SJCRH30 (cell line): ENCODE measurements around the gene CAMK2D. TPM values are rescaled to one million over a fixed set of nuclear protein-coding genes. Genes with fewer than 3 reads are reported as not detected.

Experiments
- DNase-seq, 2 experiments: peaks; one replicate each; pipeline ENCODE4 v3.0.0-alpha.2; 2015 to 2020
- H3K27ac ChIP-seq: fragments of 250-450 bp; sonication (Bioruptor Pico); 2 replicates; pipeline ENCODE4 v1.5.1; 2020; ENCODE audit warnings: mild to moderate bottlenecking, moderate library complexity
- H3K27me3 ChIP-seq: fragments of 250-450 bp; sonication (Bioruptor Pico); 2 replicates; pipeline ENCODE4 v1.5.1; 2020; ENCODE audit warnings: mild to moderate bottlenecking, moderate library complexity
- H3K36me3 ChIP-seq: fragments of 250-450 bp; sonication (Bioruptor Pico); 2 replicates; pipeline ENCODE4 v1.5.1; 2020; ENCODE audit warnings: mild to moderate bottlenecking, moderate library complexity
- H3K4me1 ChIP-seq: fragments of 250-450 bp; sonication (Bioruptor Pico); 2 replicates; pipeline ENCODE4 v1.5.1; 2020; ENCODE audit warnings: mild to moderate bottlenecking, moderate library complexity
- H3K4me3 ChIP-seq: fragments of 250-450 bp; sonication (Bioruptor Pico); 2 replicates; pipeline ENCODE4 v1.5.1; 2020; ENCODE audit warnings: mild to moderate bottlenecking, moderate library complexity
- H3K9me3 ChIP-seq: fragments of 250-450 bp; sonication (Bioruptor Pico); replicated peaks from 2 replicates; pipeline ENCODE4 v1.5.1; 2020; ENCODE audit warnings: mild to moderate bottlenecking, moderate library complexity
- total RNA-seq: library from RNA; depleted of rRNA; stranded (reverse); fragments of >200 nt; shearing (Covaris generic); gene quantifications from 2 replicates; pipeline ENCODE4 v1.2.3, GENCODE V29; 2014

The CAMK2D gene
- total RNA-seq, 1 experiment from 2014 or later = 36.4 TPM

- H3K27ac ChIP-seq = no peak overlapping the region
- no peak overlapping the region for H3K4me3 ChIP-seq
- DNase-seq = no peak
- no peaks in the 10 kb centered on the region for H3K4me1 ChIP-seq
- no peaks in the 10 kb centered on the region for H3K9me3 ChIP-seq
- H3K36me3 ChIP-seq = no peaks in the 10 kb centered on the region
- no peaks in the 10 kb centered on the region for H3K27me3 ChIP-seq
These were observed 95.0 kb downstream of the CAMK2D start for GRCh38 chr4:113666386-113667114.

GRCh38 chr4:113665036-113665435, 96.5 kb downstream of the CAMK2D start:
- no peak overlapping the region for H3K4me3 ChIP-seq
- H3K27ac ChIP-seq = no peak overlapping the region
- no peaks in the 10 kb centered on the region for H3K36me3 ChIP-seq
- no peak for DNase-seq
- no peaks in the 10 kb centered on the region for H3K9me3 ChIP-seq
- no peaks in the 10 kb centered on the region for H3K4me1 ChIP-seq
- H3K27me3 ChIP-seq = no peaks in the 10 kb centered on the region

- H3K9me3 ChIP-seq = no peaks in the 10 kb centered on the region
- H3K36me3 ChIP-seq = no peaks in the 10 kb centered on the region
- H3K27me3 ChIP-seq = no peaks in the 10 kb centered on the region
- peaks cover 8% of the 10 kb centered on the region for H3K4me1 ChIP-seq
- no peak for DNase-seq
- no peak overlapping the region for H3K27ac ChIP-seq
- H3K4me3 ChIP-seq = no peak overlapping the region
These were observed 99.0 kb downstream of the CAMK2D start for GRCh38 chr4:113662581-113662980.

DNA sequence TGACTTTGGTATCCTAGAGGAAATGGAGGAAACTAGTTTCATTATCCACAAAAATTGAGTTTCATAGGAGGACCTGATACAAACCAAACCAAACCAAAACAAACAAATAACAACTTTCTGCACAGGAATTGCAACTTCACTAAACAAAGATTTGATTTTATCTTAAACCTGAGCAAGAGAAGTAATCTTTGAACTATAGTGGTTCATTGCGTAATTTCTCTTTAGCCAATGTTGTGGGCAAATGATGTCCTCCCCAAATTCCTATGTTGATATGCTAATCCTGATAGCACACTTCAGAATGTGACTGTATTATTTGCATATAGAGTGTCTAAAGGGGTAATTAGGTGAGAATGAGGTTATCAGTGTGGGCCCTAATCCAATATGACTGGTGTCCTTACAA, 102.4 kb downstream of the CAMK2D start:
- Histone ChIP-seq H3K27ac (no peak overlapping the region), H3K36me3 (no peaks in the 10 kb centered on the region), H3K4me1 (peaks cover 17% of the 10 kb centered on the region), H3K4me3 (no peak overlapping the region), H3K9me3 (no peaks in the 10 kb centered on the region), H3K27me3 (no peaks in the 10 kb centered on the region)
- DNase-seq = no peak

GRCh38 chr4:113657586-113658233, 103.8 kb downstream of the CAMK2D start:
- Histone ChIP-seq H3K4me1 (peaks cover 17% of the 10 kb centered on the region), H3K27me3 (no peaks in the 10 kb centered on the region), H3K4me3 (no peak overlapping the region), H3K9me3 (no peaks in the 10 kb centered on the region), H3K36me3 (no peaks in the 10 kb centered on the region), H3K27ac (no peak overlapping the region)
- DNase-seq = peak in 1 of 2 experiments; percentile 37

- Histone ChIP-seq H3K4me1 (peaks cover 17% of the 10 kb centered on the region), H3K36me3 (no peaks in the 10 kb centered on the region; the same call in 1 of the 2 replicates), H3K27ac (no peak overlapping the region), H3K4me3 (no peak overlapping the region), H3K9me3 (no peaks in the 10 kb centered on the region), H3K27me3 (no peaks in the 10 kb centered on the region)
- no peak for DNase-seq
These were observed 107.7 kb downstream of the CAMK2D start for GRCh38 chr4:113653871-113654270.

DNA sequence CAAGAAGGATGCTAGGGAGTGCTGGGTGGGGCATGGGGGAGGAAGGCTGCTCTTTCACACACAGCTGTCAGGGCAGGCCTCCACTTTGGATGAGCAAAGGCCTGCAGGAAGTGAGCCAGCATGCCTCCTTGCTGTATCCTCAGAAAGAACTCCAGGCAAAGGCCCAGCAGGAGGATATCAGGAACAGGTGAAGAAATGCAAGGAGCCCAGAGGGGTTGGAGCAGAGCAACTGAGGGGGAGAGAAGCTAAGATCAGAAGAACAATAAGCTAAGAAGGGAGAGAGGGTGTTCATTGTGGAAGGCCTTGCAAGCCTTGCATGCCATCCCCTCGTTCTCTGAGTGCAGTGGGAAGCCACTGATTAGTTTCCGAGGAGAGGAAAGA, 115.1 kb downstream of the CAMK2D start:
- Histone ChIP-seq H3K4me3 (no peak overlapping the region), H3K4me1 (peaks cover 15% of the 10 kb centered on the region), H3K9me3 (no peaks in the 10 kb centered on the region), H3K27me3 (no peaks in the 10 kb centered on the region), H3K36me3 (peaks cover 4% of the 10 kb centered on the region; the same call in 1 of the 2 replicates), H3K27ac (no peak overlapping the region)
- DNase-seq = peak; percentile 29 to 45

GRCh38 chr4:113645771-113646441, 115.6 kb downstream of the CAMK2D start:
- no peak for DNase-seq
- Histone ChIP-seq H3K9me3 (no peaks in the 10 kb centered on the region), H3K36me3 (peaks cover 4% of the 10 kb centered on the region; the same call in 1 of the 2 replicates), H3K27ac (no peak overlapping the region), H3K4me1 (peaks cover 15% of the 10 kb centered on the region), H3K4me3 (no peak overlapping the region), H3K27me3 (no peaks in the 10 kb centered on the region)

- H3K27me3 ChIP-seq = no peaks in the 10 kb centered on the region
- no peaks in the 10 kb centered on the region for H3K9me3 ChIP-seq
- no peak overlapping the region for H3K4me3 ChIP-seq
- no peak for DNase-seq
- H3K27ac ChIP-seq = no peak overlapping the region
- peaks cover 4% of the 10 kb centered on the region; the same call in 1 of the 2 replicates for H3K36me3 ChIP-seq
- H3K4me1 ChIP-seq = peaks cover 15% of the 10 kb centered on the region
These were observed 116.2 kb downstream of the CAMK2D start for GRCh38 chr4:113645288-113645687.

DNA sequence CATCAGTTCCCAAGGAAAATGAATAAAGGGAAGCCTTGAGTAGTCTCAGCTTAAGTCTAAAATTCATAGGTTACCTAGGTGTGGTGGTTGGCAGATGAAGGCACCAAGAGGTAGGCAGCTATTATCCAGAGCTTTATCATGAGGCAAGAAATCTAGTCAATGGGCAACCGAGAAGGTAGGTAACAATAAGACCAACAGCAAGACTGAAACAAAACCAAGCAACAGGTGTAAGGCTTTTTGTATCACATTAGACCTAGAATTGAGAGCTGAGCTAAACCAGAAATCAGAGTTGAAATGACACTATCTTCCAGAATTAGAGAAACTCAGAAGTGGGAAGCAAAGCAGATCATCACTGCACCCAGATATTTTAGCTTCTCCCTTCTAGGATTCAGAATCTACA, 117.1 kb downstream of the CAMK2D start:
- H3K4me1 ChIP-seq = peaks cover 15% of the 10 kb centered on the region
- H3K27me3 ChIP-seq = no peaks in the 10 kb centered on the region
- no peak for DNase-seq
- H3K27ac ChIP-seq = no peak overlapping the region
- H3K36me3 ChIP-seq = peaks cover 4% of the 10 kb centered on the region; the same call in 1 of the 2 replicates
- no peak overlapping the region for H3K4me3 ChIP-seq
- H3K9me3 ChIP-seq = no peaks in the 10 kb centered on the region

DNA sequence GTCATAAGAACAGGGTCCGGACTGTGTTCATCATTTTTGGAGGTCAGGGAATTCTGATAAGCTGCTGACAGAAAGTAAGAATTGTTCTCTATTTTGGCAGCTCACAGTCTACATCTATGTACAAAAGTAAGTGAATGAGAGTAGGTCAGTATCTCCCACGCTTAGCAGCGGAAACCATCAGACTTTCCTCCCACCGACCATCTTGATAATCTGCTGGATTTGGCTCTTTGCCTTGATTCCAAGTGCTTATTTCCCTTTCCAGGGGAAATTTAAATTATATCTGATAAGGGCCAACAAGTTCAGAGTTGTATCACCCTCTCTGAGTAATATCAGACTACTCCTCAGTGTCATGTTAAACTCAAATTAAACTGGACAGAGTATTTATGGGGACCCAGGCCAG, 118.0 kb downstream of the CAMK2D start:
- Histone ChIP-seq H3K36me3 (0 out of 2 replicates have a peak, but pooled peaks cover 4% of the 10 kb centered on the region), H3K4me1 (peaks cover 15% of the 10 kb centered on the region), H3K4me3 (no peak overlapping the region), H3K27me3 (no peaks in the 10 kb centered on the region), H3K9me3 (no peaks in the 10 kb centered on the region), H3K27ac (no peak overlapping the region)
- no peak for DNase-seq

- DNase-seq = no peak
- H3K9me3 ChIP-seq = no peaks in the 10 kb centered on the region
These were observed 120.5 kb downstream of the CAMK2D start for GRCh38 chr4:113641025-113641431.

GRCh38 chr4:113639326-113639725, 122.2 kb downstream of the CAMK2D start:
- Histone ChIP-seq H3K27ac (no peak overlapping the region), H3K36me3 (0 out of 2 replicates have a peak, but pooled peaks cover 4% of the 10 kb centered on the region), H3K27me3 (no peaks in the 10 kb centered on the region), H3K9me3 (no peaks in the 10 kb centered on the region), H3K4me1 (peaks cover 32% of the 10 kb centered on the region), H3K4me3 (no peak overlapping the region)
- DNase-seq = no peak

More at GRCh38 chr4:113641025-113641431, 120.5 kb downstream of the CAMK2D start:
- 0 out of 2 replicates have a peak, but pooled peaks cover 4% of the 10 kb centered on the region for H3K36me3 ChIP-seq
- no peak overlapping the region for H3K27ac ChIP-seq
- H3K4me3 ChIP-seq = no peak overlapping the region
- peaks cover 29% of the 10 kb centered on the region for H3K4me1 ChIP-seq
- no peaks in the 10 kb centered on the region for H3K27me3 ChIP-seq

DNA sequence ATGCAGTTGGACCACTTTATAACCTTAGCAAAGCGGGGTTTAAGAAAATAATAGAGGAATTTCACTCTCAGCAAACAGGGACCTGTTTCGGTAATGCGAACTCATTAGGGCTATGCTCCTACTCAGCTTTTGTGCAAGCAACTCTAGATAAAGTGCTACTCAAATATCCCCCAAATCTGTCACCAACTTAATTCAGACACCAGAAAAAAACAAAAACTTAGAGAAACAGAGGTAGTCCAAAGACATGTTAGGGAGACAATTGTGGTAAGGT, 123.0 kb downstream of the CAMK2D start:
- H3K36me3 ChIP-seq = 0 out of 2 replicates have a peak, but pooled peaks cover under 1% of the 10 kb centered on the region
- peaks cover 32% of the 10 kb centered on the region for H3K4me1 ChIP-seq
- DNase-seq = no peak
- no peak overlapping the region for H3K4me3 ChIP-seq
- H3K27ac ChIP-seq = no peak overlapping the region
- H3K27me3 ChIP-seq = no peaks in the 10 kb centered on the region
- H3K9me3 ChIP-seq = no peaks in the 10 kb centered on the region
